NCI-H187 (cell line): ENCODE data around the gene ELN.
"Not testable (repeated sequence)": the region's sequence is repeated elsewhere in the genome, so short reads cannot be mapped to it uniquely, and the experiment has no call there.

Experiments
- DNase-seq, 2 experiments: peaks; one replicate each; lab custom pipeline; 2025; lab: John Stamatoyannopoulos, UW

ELN gene

GRCh38 chr7:74044366-74045350 lies 16.7 kb downstream of the ELN start:
- DNase-seq = no peak

GRCh38 chr7:74046581-74046980 lies 18.6 kb downstream of the ELN start:
- DNase-seq = not testable (repeated sequence)

DNA sequence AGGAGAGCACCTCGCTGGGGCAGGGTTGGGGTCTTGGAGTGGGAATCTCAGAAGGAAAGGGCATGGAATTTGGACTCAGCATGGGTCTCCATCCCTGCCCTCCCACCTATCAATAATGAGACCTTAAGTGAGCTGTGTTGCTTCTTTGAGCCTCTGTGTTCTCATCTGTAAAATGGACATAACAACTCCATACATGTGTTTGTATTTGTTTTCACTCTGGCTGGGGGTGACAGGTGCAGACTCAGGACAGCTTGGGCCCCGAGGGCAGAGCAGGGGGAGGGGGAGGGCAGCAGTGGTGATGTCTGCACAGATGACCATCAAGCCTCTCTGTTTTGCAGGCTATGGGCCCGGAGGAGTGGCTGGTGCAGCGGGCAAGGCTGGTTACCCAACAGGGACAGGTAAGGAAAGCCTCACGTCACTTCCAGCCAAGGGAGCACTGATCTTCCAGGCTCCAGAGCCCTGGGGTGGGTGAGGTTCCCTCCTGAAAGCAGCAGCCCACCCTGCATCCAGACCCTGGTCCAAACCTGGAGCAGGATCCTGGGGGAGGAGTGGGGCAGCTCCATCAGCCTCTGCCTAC lies 19.9 kb downstream of the ELN start:
- DNase-seq = no peak

- no peak for DNase-seq
Measured at GRCh38 chr7:74048999-74049599, 21.1 kb downstream of the ELN start.

- no peak for DNase-seq
Measured at GRCh38 chr7:74049997-74050798, 22.2 kb downstream of the ELN start.

- no peak for DNase-seq
Measured at GRCh38 chr7:74051193-74051592, 23.2 kb downstream of the ELN start.

- DNase-seq = no peak
Measured at GRCh38 chr7:74051629-74052410, 23.8 kb downstream of the ELN start.

DNA sequence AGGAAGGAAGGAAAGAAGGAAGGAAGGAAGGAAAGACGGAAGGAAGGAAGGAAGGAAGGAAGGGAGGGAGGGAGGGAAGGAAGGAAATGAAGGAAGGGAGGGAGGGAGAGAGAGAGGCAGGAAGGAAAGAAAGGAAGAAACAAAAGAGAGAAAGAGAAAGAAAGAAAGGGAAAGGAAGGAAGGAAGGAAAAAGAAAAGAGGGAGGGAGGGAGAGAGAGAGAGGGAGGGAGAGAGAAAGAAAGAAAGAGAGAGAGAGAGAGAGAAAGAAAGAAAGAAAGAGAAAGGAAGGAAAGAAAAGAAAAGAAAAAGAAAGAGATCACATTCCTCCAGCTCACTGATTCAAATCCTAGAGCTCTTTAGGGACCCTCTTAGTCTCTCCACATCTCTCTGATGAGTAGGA lies 24.7 kb downstream of the ELN start:
- DNase-seq = no peak

DNA sequence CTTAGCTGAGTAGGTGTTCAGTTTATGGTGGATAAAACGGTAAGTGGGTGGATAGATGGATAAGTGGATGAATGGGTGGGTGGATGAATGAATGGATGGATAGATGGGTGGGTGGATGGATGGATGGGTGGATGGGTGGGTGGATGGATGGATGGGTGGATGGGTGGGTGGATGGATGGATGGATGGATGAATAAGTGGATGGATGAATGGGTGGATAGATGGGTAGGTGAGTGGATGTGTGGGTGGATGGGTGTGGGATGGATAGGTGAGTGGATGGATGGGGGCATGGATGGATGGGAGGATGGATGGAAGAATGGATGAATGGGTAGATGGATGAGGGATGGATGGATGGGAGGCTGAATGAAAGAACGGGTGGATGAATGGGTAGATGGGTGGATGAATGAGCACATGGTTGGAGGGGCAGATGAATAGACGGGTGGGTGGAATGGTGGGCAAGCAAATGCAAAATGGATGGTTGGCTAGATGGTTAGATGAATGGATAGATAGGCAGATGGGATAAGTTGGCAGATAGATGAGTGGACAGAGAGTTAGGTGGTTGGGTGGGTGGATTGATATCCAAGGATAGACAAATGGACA lies 25.7 kb downstream of the ELN start:
- no peak for DNase-seq

- DNase-seq = no peak
Measured at GRCh38 chr7:74056096-74056915, 28.3 kb downstream of the ELN start.

GRCh38 chr7:74057216-74057925 lies 29.4 kb downstream of the ELN start:
- no peak for DNase-seq

- no peak for DNase-seq
Measured at GRCh38 chr7:74057987-74058386, 30.0 kb downstream of the ELN start.

DNA sequence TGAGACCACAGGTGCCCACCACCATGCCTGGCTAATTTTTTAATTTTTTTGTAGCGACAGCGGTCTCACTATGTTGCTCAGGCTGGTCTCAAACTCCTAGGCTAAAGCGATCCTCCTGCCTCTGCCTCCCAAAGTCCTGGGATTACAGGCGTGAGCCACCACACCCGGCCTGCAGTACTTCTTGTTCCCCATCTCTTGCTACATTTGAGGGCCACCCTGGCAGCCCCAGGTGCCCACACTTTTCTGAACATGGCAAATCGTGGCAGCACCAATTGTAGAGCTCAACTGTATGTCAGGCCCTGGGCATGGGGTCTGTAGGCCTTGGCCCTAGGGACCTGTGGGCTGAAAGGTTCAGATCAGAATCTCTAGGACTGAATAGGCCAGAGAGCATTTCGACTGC lies 30.5 kb downstream of the ELN start:
- no peak for DNase-seq

DNA sequence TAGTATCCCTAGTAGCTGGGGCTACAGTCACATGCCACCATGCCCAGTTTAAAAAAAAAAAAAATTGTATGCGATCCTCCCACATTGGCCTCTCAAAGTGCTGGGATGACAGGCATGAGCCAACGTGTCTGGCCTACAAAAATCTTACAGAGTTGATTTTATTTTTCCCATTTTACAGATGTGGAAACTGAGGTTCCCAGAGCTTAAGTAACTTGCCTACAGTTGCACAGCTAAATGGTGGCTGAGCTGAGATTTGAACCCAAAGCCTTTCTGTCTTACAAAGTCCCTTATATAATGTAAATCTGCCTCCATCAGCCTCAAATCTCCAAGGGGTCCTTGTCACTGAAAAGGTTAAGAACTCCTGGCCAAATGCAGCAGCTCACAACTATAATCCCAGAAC lies 31.1 kb downstream of the ELN start:
- no peak for DNase-seq

- no peak for DNase-seq
Measured at GRCh38 chr7:74059681-74060588, 32.0 kb downstream of the ELN start.

GRCh38 chr7:74061840-74062539 lies 34.0 kb downstream of the ELN start:
- DNase-seq = no peak

DNA sequence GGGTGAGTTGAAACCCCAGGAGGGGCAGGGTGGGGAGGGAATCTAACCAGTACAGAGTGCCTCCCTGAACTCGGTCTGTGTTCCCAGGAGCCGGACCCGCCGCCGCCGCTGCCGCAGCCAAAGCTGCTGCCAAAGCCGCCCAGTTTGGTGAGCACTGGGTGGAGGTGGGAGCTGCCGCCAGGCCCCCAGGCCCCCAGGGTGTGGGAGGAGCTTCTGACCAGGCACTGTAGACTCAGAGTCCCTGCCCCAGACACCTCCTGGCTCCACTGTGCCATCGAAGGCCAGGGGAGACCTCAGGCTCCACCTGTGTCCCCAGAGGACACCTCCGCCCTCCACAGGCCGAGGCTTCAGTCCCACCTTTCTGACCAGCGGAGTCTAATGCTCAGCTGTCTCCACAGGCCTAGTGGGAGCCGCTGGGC lies 35.3 kb downstream of the ELN start:
- no peak for DNase-seq

DNA sequence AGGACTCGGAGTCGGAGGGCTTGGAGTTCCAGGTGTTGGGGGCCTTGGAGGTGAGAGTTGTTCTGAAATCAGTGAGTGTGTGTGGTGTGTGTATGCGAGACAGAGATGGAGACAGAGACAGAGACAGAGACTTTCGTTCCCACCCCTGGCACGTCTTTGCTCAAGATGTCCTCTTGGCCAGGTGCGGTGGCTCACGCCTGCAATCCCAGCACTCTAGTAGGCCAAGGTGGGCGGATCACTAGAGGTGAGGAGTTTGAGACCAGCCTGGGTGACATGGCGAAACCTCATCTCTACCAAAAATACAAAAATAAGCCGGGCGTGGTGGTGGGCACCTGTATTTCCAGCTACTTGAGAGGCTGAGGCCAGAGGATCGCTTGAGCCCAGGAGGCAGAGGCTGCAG lies 35.7 kb downstream of the ELN start:
- DNase-seq = no peak
